ENCODE results near the gene LCN15.
"Not testable (repeated sequence)": the region's sequence is repeated elsewhere in the genome, so short reads cannot be mapped to it uniquely, and the experiment has no call there.

Gene LCN15

DNA sequence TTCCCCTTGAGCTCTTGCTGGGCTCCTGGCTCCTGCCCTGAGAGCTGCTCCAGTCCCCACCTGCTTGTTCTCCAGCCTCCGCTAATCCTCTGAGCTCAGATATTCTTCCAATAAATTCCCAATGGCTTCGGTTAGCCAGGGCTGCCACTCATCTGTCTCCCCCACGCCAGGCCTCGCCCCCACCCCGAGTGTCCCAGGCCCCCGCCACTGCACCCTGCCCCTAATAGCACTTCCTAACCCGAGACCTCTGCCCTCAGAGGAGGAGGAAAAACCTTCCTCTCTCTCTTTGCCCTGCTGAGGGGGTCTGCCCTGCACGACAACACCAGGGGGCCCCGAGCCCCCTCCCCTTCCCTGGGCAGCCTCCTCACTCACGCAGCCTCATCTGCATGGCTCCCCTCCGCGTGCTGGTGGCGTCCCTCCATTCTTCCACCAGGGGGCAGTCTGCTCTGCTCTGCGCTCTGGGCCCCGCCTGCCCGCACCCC is 5.4 kb upstream of the LCN15 start:
- DNase-seq = peak; percentile 76
- H3K9me3 ChIP-seq (ENCODE audit: severe bottlenecking) = peaks cover 12% of the 10 kb centered on the region
- TF ChIP-seq, protein P1, sequence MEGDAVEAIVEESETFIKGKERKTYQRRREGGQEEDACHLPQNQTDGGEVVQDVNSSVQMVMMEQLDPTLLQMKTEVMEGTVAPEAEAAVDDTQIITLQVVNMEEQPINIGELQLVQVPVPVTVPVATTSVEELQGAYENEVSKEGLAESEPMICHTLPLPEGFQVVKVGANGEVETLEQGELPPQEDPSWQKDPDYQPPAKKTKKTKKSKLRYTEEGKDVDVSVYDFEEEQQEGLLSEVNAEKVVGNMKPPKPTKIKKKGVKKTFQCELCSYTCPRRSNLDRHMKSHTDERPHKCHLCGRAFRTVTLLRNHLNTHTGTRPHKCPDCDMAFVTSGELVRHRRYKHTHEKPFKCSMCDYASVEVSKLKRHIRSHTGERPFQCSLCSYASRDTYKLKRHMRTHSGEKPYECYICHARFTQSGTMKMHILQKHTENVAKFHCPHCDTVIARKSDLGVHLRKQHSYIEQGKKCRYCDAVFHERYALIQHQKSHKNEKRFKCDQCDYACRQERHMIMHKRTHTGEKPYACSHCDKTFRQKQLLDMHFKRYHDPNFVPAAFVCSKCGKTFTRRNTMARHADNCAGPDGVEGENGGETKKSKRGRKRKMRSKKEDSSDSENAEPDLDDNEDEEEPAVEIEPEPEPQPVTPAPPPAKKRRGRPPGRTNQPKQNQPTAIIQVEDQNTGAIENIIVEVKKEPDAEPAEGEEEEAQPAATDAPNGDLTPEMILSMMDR (IDR thresholded peaks at IDR 0.05; ENCODE audit: low read depth, low read length) = peak; percentile 85
- H3K36me3 ChIP-seq = no peaks in the 10 kb centered on the region
- peak overlapping the region; percentile 36 for H3K4me3 ChIP-seq (ENCODE audit: low read depth, low read length)
- no peaks in the 10 kb centered on the region for H3K27me3 ChIP-seq (ENCODE audit: insufficient read depth, low read depth, severe bottlenecking)
- H3K27ac ChIP-seq = peak overlapping the region; percentile 58

DNA sequence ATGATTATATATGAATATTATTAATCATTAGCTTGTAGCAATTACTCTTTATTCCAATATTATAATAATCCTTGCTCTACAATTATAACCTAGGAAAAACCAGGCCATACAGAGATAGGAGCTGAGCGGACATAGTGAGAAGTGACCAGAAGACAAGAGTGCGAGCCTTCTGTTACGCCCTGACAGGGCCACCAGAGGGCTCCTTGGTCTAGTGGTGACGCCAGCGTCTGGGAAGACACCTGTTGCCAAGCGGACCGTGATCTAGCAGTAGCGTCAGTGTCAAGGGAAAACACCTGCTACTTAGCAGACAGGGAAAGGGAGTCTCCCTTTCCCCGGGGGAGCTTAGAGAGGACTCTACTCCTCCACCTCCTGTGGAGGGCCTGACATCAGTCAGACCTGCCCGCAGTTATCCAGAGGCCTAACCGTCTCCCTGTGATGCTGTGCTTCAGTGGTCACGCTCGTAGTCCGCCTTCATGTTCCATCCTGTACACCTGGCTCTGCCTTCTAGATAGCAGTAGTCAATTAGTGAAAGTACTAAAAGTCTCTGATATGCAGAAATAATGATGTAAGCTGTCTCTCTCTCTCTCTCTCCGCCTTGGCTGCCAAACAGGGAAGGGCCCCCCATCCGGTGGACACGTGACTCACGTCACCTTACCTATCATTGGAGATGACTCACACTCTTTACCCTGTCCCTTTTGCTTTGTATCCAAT is 2.2 kb upstream of the LCN15 start:
- not testable (repeated sequence) for H3K27me3 ChIP-seq (ENCODE audit: insufficient read depth, low read depth, severe bottlenecking); H3K36me3 ChIP-seq; H3K4me3 ChIP-seq (ENCODE audit: low read depth, low read length); H3K27ac ChIP-seq; H3K9me3 ChIP-seq (ENCODE audit: severe bottlenecking)
- DNase-seq = peak; percentile 81

DNA sequence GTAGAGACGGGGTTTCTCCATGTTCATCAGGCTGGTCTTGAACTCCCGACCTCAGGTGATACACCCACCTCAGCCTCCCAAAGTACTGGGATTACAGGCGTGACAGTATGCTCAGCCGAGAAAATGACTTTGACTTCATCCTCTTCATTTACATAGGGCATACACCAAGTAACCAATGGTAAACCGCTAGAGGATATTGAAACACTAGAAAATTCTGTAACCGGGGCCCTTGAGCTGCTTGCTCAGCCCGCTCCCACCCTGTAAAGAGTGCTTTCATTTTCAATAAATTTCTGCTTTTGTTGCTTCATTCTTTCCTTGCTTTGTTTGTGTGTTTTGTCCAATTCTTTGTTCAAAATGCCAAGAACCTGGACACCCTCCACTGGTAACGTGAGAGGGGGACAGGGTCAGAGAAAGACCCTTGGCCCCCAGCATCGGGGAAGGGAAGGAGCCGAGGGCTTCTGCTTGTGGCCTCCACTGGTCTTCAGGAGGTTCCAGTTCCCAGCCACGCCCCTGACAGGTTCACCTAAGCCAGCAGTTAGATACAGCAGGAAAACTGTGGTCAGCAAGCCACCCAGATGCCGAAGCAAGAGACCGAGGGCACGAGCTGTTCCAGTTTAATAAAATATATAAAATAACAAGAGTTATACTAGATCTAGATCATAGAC is 1.6 kb upstream of the LCN15 start:
- DNase-seq; H3K36me3 ChIP-seq; H3K27me3 ChIP-seq (ENCODE audit: insufficient read depth, low read depth, severe bottlenecking); H3K27ac ChIP-seq; H3K9me3 ChIP-seq (ENCODE audit: severe bottlenecking); H3K4me3 ChIP-seq (ENCODE audit: low read depth, low read length): not testable (repeated sequence)

- Histone ChIP-seq H3K9me3 (ENCODE audit: severe bottlenecking) (no peaks in the 10 kb centered on the region), H3K36me3 (no peaks in the 10 kb centered on the region), H3K27me3 (ENCODE audit: insufficient read depth, low read depth, severe bottlenecking) (no peaks in the 10 kb centered on the region), H3K27ac (no peak overlapping the region), H3K4me3 (ENCODE audit: low read depth, low read length) (no peak overlapping the region)
- TF ChIP-seq, protein P1 (IDR thresholded peaks at IDR 0.05; ENCODE audit: low read depth, low read length) = no peak
- DNase-seq = no peak
Measured at GRCh38 chr9:136765041-136765440, 723 bp upstream of the LCN15 start.

DNA sequence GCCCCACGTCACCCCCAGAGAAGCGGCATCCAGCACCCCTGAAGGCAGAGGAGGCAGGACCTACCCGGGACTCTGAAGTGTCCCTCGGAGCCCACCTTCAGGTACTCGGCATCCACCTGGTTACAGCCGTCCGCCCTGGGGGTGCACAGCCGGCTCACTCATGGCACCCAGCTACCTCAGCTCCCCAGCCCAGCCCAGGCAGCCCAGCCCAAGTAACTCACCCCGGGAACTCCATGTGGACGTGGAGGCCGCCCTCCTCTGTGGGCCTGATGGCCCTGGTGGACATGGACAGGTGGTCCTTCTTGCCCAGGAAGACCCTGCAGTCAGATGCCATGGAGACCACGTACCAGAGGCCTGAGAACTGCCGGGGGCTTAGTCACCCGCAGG is 676 bp downstream of the LCN15 start:
- H3K9me3 ChIP-seq (ENCODE audit: severe bottlenecking) = no peaks in the 10 kb centered on the region
- TF ChIP-seq, protein P1 (IDR thresholded peaks at IDR 0.05; ENCODE audit: low read depth, low read length) = no peak
- no peaks in the 10 kb centered on the region for H3K27me3 ChIP-seq (ENCODE audit: insufficient read depth, low read depth, severe bottlenecking)
- DNase-seq = no peak
- no peaks in the 10 kb centered on the region for H3K36me3 ChIP-seq
- H3K4me3 ChIP-seq (ENCODE audit: low read depth, low read length) = no peak overlapping the region
- no peak overlapping the region for H3K27ac ChIP-seq

DNA sequence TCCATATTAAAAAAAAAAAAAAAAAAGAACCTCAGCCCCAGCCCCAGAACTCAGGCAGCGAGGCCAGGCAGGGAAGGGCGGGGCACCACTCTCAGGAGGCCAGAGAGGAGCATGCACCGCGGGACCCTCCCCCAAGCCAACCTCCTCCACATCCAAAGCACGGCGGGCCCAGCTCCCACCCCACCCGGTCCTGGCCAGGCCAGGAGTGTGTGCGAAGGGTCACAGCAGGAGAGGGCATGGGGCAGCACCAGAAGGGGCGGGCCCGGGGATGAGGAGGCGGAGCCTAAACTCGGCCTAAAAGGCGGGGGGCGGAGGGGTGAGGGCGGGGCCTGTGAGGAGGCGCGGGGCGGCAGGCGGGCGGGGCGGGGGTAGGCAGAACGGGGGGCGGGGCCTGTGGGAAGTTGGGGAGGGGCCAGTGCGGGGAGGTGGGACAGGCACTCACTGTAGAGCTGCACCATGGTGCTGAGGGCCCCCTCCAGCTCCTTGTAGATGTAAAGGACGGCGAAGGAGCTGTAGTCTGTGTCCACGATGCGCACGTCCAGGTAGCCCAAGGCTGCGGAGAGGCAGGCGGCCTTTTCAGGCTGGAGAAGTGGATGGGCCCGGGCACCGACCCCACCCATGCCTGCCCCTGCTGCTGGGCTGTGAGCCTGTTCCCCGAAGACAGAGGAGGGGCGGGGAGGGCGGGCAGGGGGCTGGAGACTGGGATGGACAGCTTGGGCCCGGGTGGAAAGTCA is 1.2 kb downstream of the LCN15 start:
- TF ChIP-seq, protein P1 (IDR thresholded peaks at IDR 0.05; ENCODE audit: low read depth, low read length) = no peak
- DNase-seq = peak; percentile 70
- Histone ChIP-seq H3K4me3 (ENCODE audit: low read depth, low read length) (no peak overlapping the region), H3K27ac (no peak overlapping the region), H3K9me3 (ENCODE audit: severe bottlenecking) (no peaks in the 10 kb centered on the region), H3K27me3 (ENCODE audit: insufficient read depth, low read depth, severe bottlenecking) (no peaks in the 10 kb centered on the region), H3K36me3 (no peaks in the 10 kb centered on the region)
